Measurements from ENCODE around the gene DCXR.

DNA sequence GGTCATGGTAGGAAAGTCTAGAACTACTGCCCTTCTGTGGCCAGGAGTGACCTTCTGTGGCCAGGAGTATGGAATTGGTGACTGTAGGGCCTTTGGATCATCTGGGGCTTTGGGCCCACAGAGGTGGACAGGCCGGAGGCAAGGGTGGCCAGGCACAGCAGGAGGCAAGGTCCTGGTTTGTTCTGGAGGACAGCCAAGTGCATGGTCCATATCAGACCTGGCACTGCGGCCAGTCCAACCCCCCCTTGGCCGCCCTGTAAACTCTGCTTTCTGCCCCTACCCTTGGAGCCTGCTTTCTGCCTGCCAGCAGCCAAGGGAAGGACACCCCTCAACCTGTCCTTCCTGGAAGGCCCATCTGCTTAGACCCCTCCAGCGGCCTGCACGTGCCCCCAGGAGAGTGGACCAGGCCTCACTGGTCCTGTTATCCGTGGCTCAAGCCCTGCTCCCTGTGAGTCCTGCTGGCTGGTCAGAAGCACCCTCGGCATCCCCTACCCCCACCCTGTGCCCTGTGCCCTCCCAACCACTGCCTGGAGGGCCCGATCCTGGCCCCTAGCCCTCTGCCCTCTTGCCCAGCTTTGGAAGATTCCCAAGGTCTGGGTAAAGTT is 2.3 kb upstream of the DCXR start:
- TF ChIP-seq POLR2A (IDR thresholded peaks at IDR 0.05; ENCODE audit: low read length), result no peak
- no peak for TF ChIP-seq GATA1 (IDR thresholded peaks at IDR 0.05; ENCODE audit: low read depth, low read length)
